Measurements from ENCODE around the gene TNRC18. TPM values are rescaled to one million over a fixed set of nuclear protein-coding genes. Genes with fewer than 3 reads are reported as not detected.
"Not testable (repeated sequence)": the region's sequence is repeated elsewhere in the genome, so short reads cannot be mapped to it uniquely, and the experiment has no call there.

TNRC18 gene
- total and polyA plus RNA-seq, 2 donors (not counting 3 experiments of a cell fraction or from before 2014, with no cell fraction given) = 14.8 to 64.6 TPM

GRCh38 chr7:5274985-5275431 is 148.6 kb downstream of the TNRC18 start:
- H3K27ac ChIP-seq (ENCODE audit: insufficient read depth, low read depth, low read length); H4K20me1 ChIP-seq (replicated peaks; ENCODE audit: control insufficient read depth, extremely low read depth, insufficient read depth, low read length); intact Hi-C loops (cut with micrococcal nuclease); H3K9me1 ChIP-seq (replicated peaks; ENCODE audit: control insufficient read depth, extremely low read depth, insufficient read depth, low read length); H3K9me3 ChIP-seq (replicated peaks; ENCODE audit: control insufficient read depth, insufficient read depth, low read length); H3K79me2 ChIP-seq (ENCODE audit: control insufficient read depth, insufficient read depth, low read length); H3K4me3 ChIP-seq (replicated peaks in 1 of 3; ENCODE audit: insufficient read depth in 1 of 3, low read depth in 1 of 3, low read length in 3 of 3); FAIRE-seq; H2AFZ ChIP-seq (ENCODE audit: low read depth, low read length); H3K27me3 ChIP-seq (ENCODE audit: control insufficient read depth in 2 of 2, insufficient read depth in 2 of 2, low read length in 2 of 2); H3K4me1 ChIP-seq (ENCODE audit: control insufficient read depth, extremely low read depth, insufficient read depth, low read length); H3K4me2 ChIP-seq (ENCODE audit: insufficient read depth, low read length); H3K9ac ChIP-seq (replicated peaks; ENCODE audit: extremely low read depth, insufficient read depth, low read length); DNase-seq (ENCODE audit: low read depth, low spot score); dilution Hi-C loops (cut with MboI; ENCODE audit: extremely low pct_ligation_motif_present, low sequenced_read_pairs); POLR2A ChIA-PET; H3K36me3 ChIP-seq (ENCODE audit: control insufficient read depth in 2 of 2, extremely low read depth in 1 of 2, insufficient read depth in 2 of 2, low read length in 2 of 2); BruUV-seq (replicated peaks): not testable (repeated sequence)
- CTCF ChIA-PET = interaction anchor here (0.7 kb wide), 1 partner anchor 219 kb away, joined by 3 read pairs; no protein-coding TSS in a partner anchor

- no peak overlapping the region for H3K27ac ChIP-seq (ENCODE audit: insufficient read depth, low read depth, low read length)
Measured at GRCh38 chr7:5274441-5274840, 149.2 kb downstream of the TNRC18 start.

DNA sequence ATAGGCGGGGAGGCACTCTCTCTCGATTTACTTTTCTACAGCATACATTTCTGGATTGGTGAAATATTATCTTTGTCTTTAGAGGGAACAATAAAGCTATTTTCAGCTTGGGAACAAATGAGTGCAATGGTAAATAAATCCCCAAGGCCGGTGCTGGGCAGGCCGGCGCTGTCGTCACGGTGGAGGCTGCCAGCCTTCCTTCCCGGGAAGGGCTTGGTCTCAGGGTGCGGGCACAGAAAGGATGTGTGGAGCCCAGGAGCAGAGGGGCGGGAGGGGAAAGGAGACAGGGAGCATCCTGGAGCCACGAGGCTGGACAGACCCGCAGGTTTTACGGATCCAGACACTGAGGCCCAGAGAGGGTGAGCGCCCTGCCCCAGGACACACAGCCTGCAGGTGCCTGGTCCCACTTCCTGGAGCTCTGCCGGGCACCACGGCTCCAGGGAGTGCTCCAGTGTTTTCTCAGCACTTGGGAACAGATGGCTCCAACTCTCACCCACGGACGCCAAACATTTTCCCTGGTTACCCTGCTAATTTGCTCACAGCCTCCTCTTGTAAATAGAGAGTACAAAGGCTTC is 149.7 kb downstream of the TNRC18 start:
- POLR2A ChIA-PET; H2AFZ ChIP-seq (ENCODE audit: low read depth, low read length); H3K36me3 ChIP-seq (ENCODE audit: control insufficient read depth in 2 of 2, extremely low read depth in 1 of 2, insufficient read depth in 2 of 2, low read length in 2 of 2); H3K4me1 ChIP-seq (ENCODE audit: control insufficient read depth, extremely low read depth, insufficient read depth, low read length); FAIRE-seq; H3K9ac ChIP-seq (replicated peaks; ENCODE audit: extremely low read depth, insufficient read depth, low read length); DNase-seq (ENCODE audit: low read depth, low spot score); H3K9me3 ChIP-seq (replicated peaks; ENCODE audit: control insufficient read depth, insufficient read depth, low read length); H3K79me2 ChIP-seq (ENCODE audit: control insufficient read depth, insufficient read depth, low read length); CTCF ChIA-PET; dilution Hi-C loops (cut with MboI; ENCODE audit: extremely low pct_ligation_motif_present, low sequenced_read_pairs); H3K4me2 ChIP-seq (ENCODE audit: insufficient read depth, low read length); BruUV-seq (replicated peaks); H3K27ac ChIP-seq (ENCODE audit: insufficient read depth, low read depth, low read length); H3K27me3 ChIP-seq (ENCODE audit: control insufficient read depth in 2 of 2, insufficient read depth in 2 of 2, low read length in 2 of 2); intact Hi-C loops (cut with micrococcal nuclease); H3K9me1 ChIP-seq (replicated peaks; ENCODE audit: control insufficient read depth, extremely low read depth, insufficient read depth, low read length); H3K4me3 ChIP-seq (replicated peaks in 1 of 3; ENCODE audit: insufficient read depth in 1 of 3, low read depth in 1 of 3, low read length in 3 of 3); H4K20me1 ChIP-seq (replicated peaks; ENCODE audit: control insufficient read depth, extremely low read depth, insufficient read depth, low read length): not testable (repeated sequence)

More at GRCh38 chr7:5274441-5274840, 149.2 kb downstream of the TNRC18 start:
- Histone ChIP-seq H3K4me1 (ENCODE audit: control insufficient read depth, extremely low read depth, insufficient read depth, low read length) (no peaks in the 10 kb centered on the region), H3K9ac (replicated peaks; ENCODE audit: extremely low read depth, insufficient read depth, low read length) (no peak overlapping the region), H3K9me1 (replicated peaks; ENCODE audit: control insufficient read depth, extremely low read depth, insufficient read depth, low read length) (no peaks in the 10 kb centered on the region), H2AFZ (ENCODE audit: low read depth, low read length) (no peak overlapping the region), H3K4me2 (ENCODE audit: insufficient read depth, low read length) (no peak overlapping the region), H3K9me3 (replicated peaks; ENCODE audit: control insufficient read depth, insufficient read depth, low read length) (no peaks in the 10 kb centered on the region), H4K20me1 (replicated peaks; ENCODE audit: control insufficient read depth, extremely low read depth, insufficient read depth, low read length) (no peaks in the 10 kb centered on the region), H3K27me3 (ENCODE audit: control insufficient read depth in 2 of 2, insufficient read depth in 2 of 2, low read length in 2 of 2) (no peaks in the 10 kb centered on the region), H3K36me3 (ENCODE audit: control insufficient read depth in 2 of 2, extremely low read depth in 1 of 2, insufficient read depth in 2 of 2, low read length in 2 of 2) (no peaks in the 10 kb centered on the region), H3K4me3 (replicated peaks in 1 of 3; ENCODE audit: insufficient read depth in 1 of 3, low read depth in 1 of 3, low read length in 3 of 3) (no peak overlapping the region), H3K79me2 (ENCODE audit: control insufficient read depth, insufficient read depth, low read length) (no peaks in the 10 kb centered on the region)
- BruUV-seq (replicated peaks) = no TSS peak
- FAIRE-seq (no peak), DNase-seq (ENCODE audit: low read depth, low spot score) (no peak)
- ChIA-PET POLR2A (no interaction called here), CTCF (no interaction called here)
- intact Hi-C loops (cut with micrococcal nuclease) = no loop called here
- TF ChIP-seq JUN (IDR thresholded peaks at IDR 0.05; ENCODE audit: borderline replicate concordance, insufficient read depth, insufficient read length, low read depth) (no peak), GATA2 (IDR thresholded peaks at IDR 0.05; ENCODE audit: insufficient read depth, insufficient read length, low read depth, low read length) (no peak), POLR2AphosphoS5 (IDR thresholded peaks at IDR 0.05; ENCODE audit: insufficient read depth, low read depth, low read length) (no peak), MYC (IDR thresholded peaks at IDR 0.05; ENCODE audit: low read depth, low read length) (no peak), EZH2 (IDR thresholded peaks at IDR 0.05; ENCODE audit: borderline replicate concordance, low read depth, low read length, severe bottlenecking) (no peak), POLR2A (IDR thresholded peaks at IDR 0.05; ENCODE audit: low read depth, low read length) (no peak), FOS (IDR thresholded peaks at IDR 0.05; ENCODE audit: borderline replicate concordance, insufficient read depth, low read length) (no peak)
- TF ChIP-seq, protein P1, sequence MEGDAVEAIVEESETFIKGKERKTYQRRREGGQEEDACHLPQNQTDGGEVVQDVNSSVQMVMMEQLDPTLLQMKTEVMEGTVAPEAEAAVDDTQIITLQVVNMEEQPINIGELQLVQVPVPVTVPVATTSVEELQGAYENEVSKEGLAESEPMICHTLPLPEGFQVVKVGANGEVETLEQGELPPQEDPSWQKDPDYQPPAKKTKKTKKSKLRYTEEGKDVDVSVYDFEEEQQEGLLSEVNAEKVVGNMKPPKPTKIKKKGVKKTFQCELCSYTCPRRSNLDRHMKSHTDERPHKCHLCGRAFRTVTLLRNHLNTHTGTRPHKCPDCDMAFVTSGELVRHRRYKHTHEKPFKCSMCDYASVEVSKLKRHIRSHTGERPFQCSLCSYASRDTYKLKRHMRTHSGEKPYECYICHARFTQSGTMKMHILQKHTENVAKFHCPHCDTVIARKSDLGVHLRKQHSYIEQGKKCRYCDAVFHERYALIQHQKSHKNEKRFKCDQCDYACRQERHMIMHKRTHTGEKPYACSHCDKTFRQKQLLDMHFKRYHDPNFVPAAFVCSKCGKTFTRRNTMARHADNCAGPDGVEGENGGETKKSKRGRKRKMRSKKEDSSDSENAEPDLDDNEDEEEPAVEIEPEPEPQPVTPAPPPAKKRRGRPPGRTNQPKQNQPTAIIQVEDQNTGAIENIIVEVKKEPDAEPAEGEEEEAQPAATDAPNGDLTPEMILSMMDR (IDR thresholded peaks at IDR 0.05; ENCODE audit: extremely low read depth in 1 of 2, insufficient read depth in 1 of 2, low read depth in 1 of 2, low read length in 2 of 2) = no peak
- TF ChIP-seq, protein P2, sequence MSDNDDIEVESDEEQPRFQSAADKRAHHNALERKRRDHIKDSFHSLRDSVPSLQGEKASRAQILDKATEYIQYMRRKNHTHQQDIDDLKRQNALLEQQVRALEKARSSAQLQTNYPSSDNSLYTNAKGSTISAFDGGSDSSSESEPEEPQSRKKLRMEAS (IDR thresholded peaks at IDR 0.05; ENCODE audit: insufficient read depth, insufficient read length) = no peak
- dilution Hi-C loops (cut with MboI; ENCODE audit: extremely low pct_ligation_motif_present, low sequenced_read_pairs) = no loop called here
